GM08714 (cell line): ENCODE results near the gene ATP10A.

Experiments
- H3K4me3 ChIP-seq: fragments of 200-500 bp; sonication (Bioruptor generic); 2 replicates; pipeline ENCODE4 v1.5.1; 2014; ENCODE audit warnings: mild to moderate bottlenecking, low read length, inconsistent platforms
- ZNF274 ChIP-seq: IDR thresholded peaks from 2 replicates; pipeline ENCODE4 v1.6.1; 2012; ENCODE audit warnings: mild to moderate bottlenecking, low read depth, low read length

Gene ATP10A

GRCh38 chr15:25737218-25737643 lies 125.9 kb downstream of the ATP10A start:
- TF ChIP-seq ZNF274 = no peak
- H3K4me3 ChIP-seq = no peak overlapping the region

DNA sequence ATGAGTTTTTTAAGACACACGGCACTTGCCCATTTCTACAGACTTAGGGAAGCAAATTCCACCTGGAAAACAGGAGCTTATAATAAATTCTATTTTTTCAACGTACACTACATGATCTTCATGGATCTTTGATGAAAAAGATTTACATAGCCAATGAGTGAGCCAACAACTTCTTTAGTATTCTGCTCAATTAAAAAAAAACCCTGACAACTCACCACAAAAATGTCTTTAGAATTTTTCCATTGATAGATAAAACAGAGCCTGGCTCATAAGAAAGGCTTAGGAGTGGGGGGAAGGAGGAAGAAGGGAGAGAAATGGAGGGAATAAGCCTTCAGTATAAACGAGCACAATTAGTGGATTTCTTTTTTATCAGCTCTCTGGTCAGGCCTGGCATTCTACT lies 126.7 kb downstream of the ATP10A start:
- H3K4me3 ChIP-seq = no peak overlapping the region
- TF ChIP-seq ZNF274 = no peak

GRCh38 chr15:25735550-25736384 lies 127.4 kb downstream of the ATP10A start:
- no peak for TF ChIP-seq ZNF274
- H3K4me3 ChIP-seq = no peak overlapping the region

DNA sequence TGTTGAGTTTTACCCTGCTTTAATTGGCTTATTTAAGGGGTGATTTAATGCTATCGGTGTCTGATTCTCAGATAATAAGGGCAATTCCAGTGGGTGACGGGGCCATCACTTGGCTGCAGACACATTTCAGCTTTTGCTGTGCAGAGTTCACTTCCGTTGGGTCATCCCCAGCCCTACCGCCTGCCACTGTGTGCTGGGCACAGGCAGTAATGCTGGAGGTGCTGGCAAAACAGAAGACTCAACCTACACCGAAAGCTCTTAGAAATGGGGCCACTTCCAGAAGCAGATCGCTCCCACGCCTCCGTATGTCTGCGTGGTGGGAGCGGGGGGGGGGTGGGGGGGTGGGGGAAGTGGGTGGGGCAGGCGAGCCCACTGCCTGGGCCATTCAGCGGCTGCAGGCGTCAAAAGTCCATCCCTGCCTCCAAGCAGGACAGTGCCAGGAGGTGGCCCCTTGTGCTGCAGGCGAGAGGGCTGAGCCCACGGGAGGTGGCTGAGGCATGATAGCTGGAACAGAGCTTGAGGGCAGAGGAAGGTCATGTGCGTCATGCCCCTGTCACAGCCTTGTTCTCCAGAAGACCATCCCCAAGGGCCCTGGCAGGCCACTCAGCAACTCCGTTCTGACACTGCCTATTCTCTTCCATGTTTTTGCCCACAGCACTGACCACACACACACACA lies 128.3 kb downstream of the ATP10A start:
- TF ChIP-seq ZNF274 = no peak
- H3K4me3 ChIP-seq = no peak overlapping the region

- no peak overlapping the region for H3K4me3 ChIP-seq
- no peak for TF ChIP-seq ZNF274
These were observed 129.1 kb downstream of the ATP10A start for GRCh38 chr15:25733856-25734679.

DNA sequence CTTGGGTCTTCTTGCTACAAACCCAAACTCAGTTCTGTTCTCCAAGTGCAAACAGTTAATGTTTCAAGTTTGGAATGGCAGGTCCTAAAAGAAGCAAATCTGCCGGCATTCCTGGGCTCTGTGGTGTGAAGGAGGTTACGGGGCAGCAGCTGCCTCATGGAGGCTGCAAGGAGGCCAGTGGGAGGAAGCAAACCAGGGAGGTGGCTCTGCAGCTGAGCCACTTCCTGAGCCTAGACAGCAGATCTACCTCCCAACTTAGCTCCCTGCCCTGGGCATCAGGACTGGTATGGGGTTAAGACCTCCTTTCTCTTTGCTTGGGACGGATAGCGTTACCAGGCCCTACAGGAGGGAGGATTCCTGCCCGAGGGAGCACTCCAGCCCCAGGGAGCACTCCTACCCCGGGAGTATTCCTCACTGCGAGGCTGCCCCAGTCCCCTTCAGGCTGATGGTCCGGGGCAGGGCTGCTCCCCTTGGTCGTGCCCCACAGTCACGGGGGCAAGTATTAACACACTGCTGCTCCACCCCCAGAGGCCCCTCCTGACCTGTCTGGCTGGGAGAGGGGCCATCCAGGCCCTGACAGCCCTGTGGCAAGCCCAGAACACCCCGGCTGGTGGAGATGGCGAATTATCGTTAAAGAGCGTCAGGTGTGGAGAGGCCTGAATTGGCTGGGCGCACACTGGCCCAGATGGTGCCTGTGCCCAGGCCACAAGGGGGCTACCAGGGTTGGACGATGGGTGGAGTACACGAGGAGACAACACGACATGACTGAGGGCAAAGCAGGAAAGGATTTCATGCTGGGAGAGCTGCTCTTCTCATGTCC lies 129.9 kb downstream of the ATP10A start:
- no peak for TF ChIP-seq ZNF274
- no peak overlapping the region for H3K4me3 ChIP-seq

- no peak for TF ChIP-seq ZNF274
These were observed 130.9 kb downstream of the ATP10A start for GRCh38 chr15:25732191-25732590.

DNA sequence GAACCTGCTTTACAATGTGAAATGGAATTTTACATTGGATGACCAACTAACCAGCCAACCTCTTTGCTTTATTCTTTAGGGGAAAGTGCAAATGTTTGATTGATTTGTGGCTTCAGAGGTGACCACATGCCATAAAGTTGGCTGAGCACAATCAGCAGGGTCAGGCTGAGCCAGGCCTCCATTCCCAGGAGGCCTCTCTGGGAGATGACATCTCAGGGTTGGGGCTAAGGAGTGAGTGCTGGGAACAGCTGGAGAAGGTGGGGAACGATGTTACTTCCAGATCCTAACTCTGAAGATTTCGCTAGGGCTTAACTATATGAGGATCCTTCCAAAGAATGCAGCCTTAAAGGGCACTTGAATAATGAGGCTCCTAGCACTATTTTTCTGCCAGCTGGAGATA lies 131.7 kb downstream of the ATP10A start:
- no peak overlapping the region for H3K4me3 ChIP-seq
- no peak for TF ChIP-seq ZNF274

More at GRCh38 chr15:25732191-25732590, 130.9 kb downstream of the ATP10A start:
- H3K4me3 ChIP-seq = no peak overlapping the region

DNA sequence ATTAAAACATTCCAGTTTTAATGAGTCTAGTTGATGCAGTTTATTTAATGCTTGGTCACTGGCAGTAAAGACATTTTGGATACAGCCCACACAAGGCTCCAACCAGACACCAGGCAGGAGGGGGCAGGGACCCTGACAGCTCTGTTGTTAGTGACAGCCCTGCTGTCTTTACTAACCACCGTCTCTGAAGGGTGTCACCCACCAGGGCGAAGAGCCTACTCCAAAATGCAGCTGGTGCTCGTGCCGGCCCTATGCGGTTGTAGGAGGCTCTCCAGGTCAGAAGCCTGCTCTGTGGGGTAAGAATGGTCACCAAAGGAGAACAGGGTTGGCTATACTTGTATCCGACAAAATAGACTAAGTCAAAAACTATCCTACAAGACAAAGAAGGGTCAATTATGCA lies 132.2 kb downstream of the ATP10A start:
- no peak for TF ChIP-seq ZNF274
- H3K4me3 ChIP-seq = no peak overlapping the region

DNA sequence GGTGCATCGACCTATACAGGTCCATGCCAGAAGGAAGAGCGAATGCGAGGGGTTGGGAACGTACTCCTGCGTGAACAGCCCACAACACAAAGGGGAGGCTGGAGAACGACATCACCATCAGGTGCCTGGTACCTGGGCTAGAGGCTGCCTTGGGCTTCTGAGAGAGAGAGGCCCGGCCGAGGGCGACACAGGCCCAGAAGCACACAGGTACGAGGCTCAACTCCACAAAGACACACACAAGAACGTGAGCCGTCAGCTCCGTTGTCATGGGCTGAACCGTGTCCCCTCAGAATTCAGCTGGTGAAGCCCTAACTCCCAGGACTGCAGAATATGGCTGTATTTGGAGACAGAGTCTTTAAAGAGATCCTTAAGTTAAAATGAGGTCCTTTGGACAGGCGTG lies 134.3 kb downstream of the ATP10A start:
- no peak overlapping the region for H3K4me3 ChIP-seq
- TF ChIP-seq ZNF274 = no peak

GRCh38 chr15:25727867-25728600 lies 135.1 kb downstream of the ATP10A start:
- no peak for TF ChIP-seq ZNF274
- no peak overlapping the region for H3K4me3 ChIP-seq

- no peak for TF ChIP-seq ZNF274
- no peak overlapping the region for H3K4me3 ChIP-seq
These were observed 136.0 kb downstream of the ATP10A start for GRCh38 chr15:25727116-25727515.

GRCh38 chr15:25725758-25726157 lies 137.4 kb downstream of the ATP10A start:
- H3K4me3 ChIP-seq = no peak overlapping the region
- TF ChIP-seq ZNF274 = no peak
